IPS DF 4.7 (cell line): ENCODE results near the gene FAM217A.
A peak's percentile ranks its signal among the peaks of the same experiment; 100 is the strongest.

Source experiments
- DNase-seq: peaks from one replicate; pipeline ENCODE4 v3.0.0-alpha.2; 2013; ENCODE audit warnings: low spot score; ENCODE audit errors: extremely low read depth

The FAM217A gene

GRCh38 chr6:4021854-4022695, 56.9 kb downstream of the FAM217A start:
- no peak for DNase-seq

GRCh38 chr6:4021133-4021853, 57.6 kb downstream of the FAM217A start:
- DNase-seq = peak; percentile 87

GRCh38 chr6:4020822-4021132, 58.2 kb downstream of the FAM217A start:
- DNase-seq = no peak

GRCh38 chr6:4018924-4019236, 60.1 kb downstream of the FAM217A start:
- no peak for DNase-seq
